H9 (cell line): ENCODE results near the gene MS4A10. TPM values are rescaled to one million over a fixed set of nuclear protein-coding genes. Genes with fewer than 3 reads are reported as not detected.

Source experiments
- DNase-seq: peaks from one replicate; pipeline ENCODE4 v3.0.0-alpha.2; 2017
- H2AFZ ChIP-seq: one replicate; pipeline ENCODE4 v1.6.1; 2013; ENCODE audit warnings: mild to moderate bottlenecking, low read length, control low read depth, moderate library complexity
- H2AK5ac ChIP-seq: 2 replicates; pipeline ENCODE4 v1.6.1; 2013; ENCODE audit warnings: low read length, control low read depth, mixed read lengths; ENCODE audit not compliant: insufficient read length
- H2BK120ac ChIP-seq: one replicate; pipeline ENCODE4 v1.6.1; 2013; ENCODE audit warnings: low read depth, mild to moderate bottlenecking, low read length, control low read depth, inconsistent platforms; ENCODE audit not compliant: poor library complexity, severe bottlenecking
- H2BK12ac ChIP-seq: 2 replicates; pipeline ENCODE4 v1.6.1; 2013; ENCODE audit warnings: low read length, control low read depth, mixed read lengths, low read depth; ENCODE audit not compliant: insufficient read length
- H2BK15ac ChIP-seq: 2 replicates; pipeline ENCODE4 v1.6.1; 2013; ENCODE audit warnings: low read depth, low read length, control low read depth
- H2BK20ac ChIP-seq: one replicate; pipeline ENCODE4 v1.6.1; 2013; ENCODE audit warnings: low read depth, mild to moderate bottlenecking, low read length, control low read depth, inconsistent platforms; ENCODE audit not compliant: poor library complexity, severe bottlenecking
- H2BK5ac ChIP-seq: 2 replicates; pipeline ENCODE4 v1.6.1; 2013; ENCODE audit warnings: low read length, control low read depth, mixed read lengths; ENCODE audit not compliant: insufficient read length
- H3K14ac ChIP-seq: 2 replicates; pipeline ENCODE4 v1.6.1; 2013; ENCODE audit warnings: low read length, control low read depth; ENCODE audit not compliant: insufficient read depth
- H3K18ac ChIP-seq: 2 replicates; pipeline ENCODE4 v1.6.1; 2013; ENCODE audit warnings: low read depth, mild to moderate bottlenecking, mixed read lengths, low read length, control low read depth; ENCODE audit not compliant: insufficient read length
- H3K23ac ChIP-seq: 2 replicates; pipeline ENCODE4 v1.6.1; 2013; ENCODE audit warnings: low read length, control low read depth, mixed read lengths, low read depth; ENCODE audit not compliant: insufficient read length
- H3K23me2 ChIP-seq: 2 replicates; pipeline ENCODE4 v1.6.1; 2013; ENCODE audit warnings: low read depth, mild to moderate bottlenecking, mixed read lengths, low read length, control low read depth; ENCODE audit not compliant: insufficient read length, poor library complexity, severe bottlenecking
- H3K27ac ChIP-seq: 2 replicates; pipeline ENCODE4 v1.5.1; 2013; ENCODE audit warnings: low read length, control low read depth, mixed read lengths, low read depth; ENCODE audit not compliant: insufficient read length
- H3K27me3 ChIP-seq: 2 replicates; pipeline ENCODE4 v1.6.1; 2013; ENCODE audit warnings: low read length, control low read depth, inconsistent platforms; ENCODE audit not compliant: insufficient read depth
- H3K4ac ChIP-seq: 2 replicates; pipeline ENCODE4 v1.6.1; 2013; ENCODE audit warnings: low read depth, mild to moderate bottlenecking, control low read depth, inconsistent platforms, low read length, moderate library complexity
- H3K4me1 ChIP-seq: 2 replicates; pipeline ENCODE4 v1.6.1; 2013; ENCODE audit warnings: low read length, control low read depth, inconsistent platforms; ENCODE audit not compliant: insufficient read depth
- H3K4me2 ChIP-seq: 2 replicates; pipeline ENCODE4 v1.6.1; 2013; ENCODE audit warnings: low read length, control low read depth, mixed read lengths; ENCODE audit not compliant: insufficient read length, insufficient read depth
- H3K56ac ChIP-seq: 2 replicates; pipeline ENCODE4 v1.6.1; 2013; ENCODE audit warnings: low read depth, mild to moderate bottlenecking, mixed read lengths, low read length, control low read depth; ENCODE audit not compliant: insufficient read length
- H3K79me1 ChIP-seq: 2 replicates; pipeline ENCODE4 v1.6.1; 2013; ENCODE audit warnings: low read depth, mild to moderate bottlenecking, moderate library complexity, low read length, control low read depth, inconsistent platforms; ENCODE audit not compliant: insufficient read depth, poor library complexity, severe bottlenecking
- H3K79me2 ChIP-seq: 2 replicates; pipeline ENCODE4 v1.6.1; 2013; ENCODE audit warnings: low read length, control low read depth, inconsistent platforms; ENCODE audit not compliant: insufficient read depth
- H3K9ac ChIP-seq: 2 replicates; pipeline ENCODE4 v1.6.1; 2013; ENCODE audit warnings: low read length, control low read depth, mixed read lengths; ENCODE audit not compliant: insufficient read length; ENCODE audit errors: extremely low read depth
- H3K9me3 ChIP-seq: one replicate; pipeline ENCODE4 v1.6.1; 2013; ENCODE audit warnings: low read depth, low read length, inconsistent platforms; ENCODE audit not compliant: control insufficient read depth
- H3T11ph ChIP-seq: one replicate; pipeline ENCODE4 v1.6.1; 2013; ENCODE audit warnings: mild to moderate bottlenecking, low read length, control low read depth, inconsistent platforms
- H4K20me1 ChIP-seq: one replicate; pipeline ENCODE4 v1.6.1; 2013; ENCODE audit not compliant: control insufficient read depth, insufficient read length, insufficient read depth
- H4K5ac ChIP-seq: 2 replicates; pipeline ENCODE4 v1.6.1; 2013; ENCODE audit warnings: low read depth, mild to moderate bottlenecking, mixed read lengths, low read length, control low read depth; ENCODE audit not compliant: insufficient read length
- H4K8ac ChIP-seq: replicated peaks from 2 replicates; pipeline ENCODE4 v1.6.1; 2013; ENCODE audit warnings: low read length, control low read depth, mixed read lengths, low read depth; ENCODE audit not compliant: insufficient read length
- H4K91ac ChIP-seq: 2 replicates; pipeline ENCODE4 v1.6.1; 2013; ENCODE audit warnings: low read depth, mild to moderate bottlenecking, moderate library complexity, mixed read lengths, low read length, control low read depth; ENCODE audit not compliant: insufficient read length
- H3K27ac Mint-ChIP-seq, 3 experiments: 2 replicates in 2 of 3; 3 replicates in 1 of 3; pipeline ENCODE4 v1.8.0; 2020 to 2021; ENCODE audit warnings: mixed read lengths in 3 of 3, mild to moderate bottlenecking in 1 of 3, moderate library complexity in 1 of 3
- H3K27me3 Mint-ChIP-seq: 2 replicates; pipeline ENCODE4 v1.8.0; 2021; ENCODE audit warnings: low read depth, mild to moderate bottlenecking, moderate library complexity, mixed read lengths
- H3K36me3 Mint-ChIP-seq, 3 experiments: 2 replicates in 2 of 3; 3 replicates in 1 of 3; pipeline ENCODE4 v1.8.0; 2020 to 2021; ENCODE audit warnings: low read depth in 3 of 3, mixed read lengths in 3 of 3; ENCODE audit not compliant: insufficient read depth in 1 of 3
- H3K4me1 Mint-ChIP-seq, 2 experiments: 2 replicates each; pipeline ENCODE4 v1.8.0; 2020; ENCODE audit warnings: mixed read lengths in 2 of 2
- H3K4me3 Mint-ChIP-seq, 2 experiments: 2 replicates in 1 of 2; 3 replicates in 1 of 2; pipeline ENCODE4 v1.8.0; 2020 to 2021; ENCODE audit warnings: mild to moderate bottlenecking in 2 of 2, mixed read lengths in 2 of 2, moderate library complexity in 1 of 2
- H3K9me3 Mint-ChIP-seq, 2 experiments: 2 replicates in 1 of 2; 3 replicates in 1 of 2; pipeline ENCODE4 v1.8.0; 2020; ENCODE audit warnings: mild to moderate bottlenecking in 2 of 2, mixed read lengths in 2 of 2, moderate library complexity in 1 of 2
- CTCF ChIP-seq: fragments of 200-600 bp; sonication (generic); conservative IDR thresholded peaks from 3 replicates; pipeline ENCODE4 v1.8.0; 2021; ENCODE audit warnings: antibody characterized with exemption, mild to moderate bottlenecking
- WGBS: extraction: QIAGEN DNeasy Blood & Tissue Kit; methylation state at CpG from one replicate; pipeline ENCODE4 v1.1.7; 2013; ENCODE audit warnings: missing lambda C conversion rate, low lambda C conversion rate, mixed read lengths; ENCODE audit not compliant: insufficient read length; ENCODE audit errors: extremely low coverage; 5-methylcytosine and 5-hydroxymethylcytosine counted together
- total RNA-seq: library from RNA; stranded (reverse); gene quantifications from 2 replicates; pipeline ENCODE4 v1.2.1, GENCODE V29; 2021

The MS4A10 gene
- total RNA-seq, 1 experiment from 2014 or later: not detected

GRCh38 chr11:60777106-60777505 lies 8.0 kb upstream of the MS4A10 start:
- Histone ChIP-seq H3K27ac (no peak overlapping the region), H2BK15ac (no peak overlapping the region), H3K9ac (no peak overlapping the region), H3K23ac (no peak overlapping the region), H3K79me2 (no peaks in the 10 kb centered on the region), H3K23me2 (no peaks in the 10 kb centered on the region), H2AFZ (no peak overlapping the region), H3K56ac (no peak overlapping the region), H3K4me1 (no peaks in the 10 kb centered on the region), H2AK5ac (no peak overlapping the region), H3K4ac (no peak overlapping the region), H3K4me2 (no peak overlapping the region), H3K18ac (no peak overlapping the region), H3K14ac (no peak overlapping the region), H4K8ac (no peak overlapping the region), H3K79me1 (no peaks in the 10 kb centered on the region), H2BK20ac (no peak overlapping the region), H4K5ac (no peak overlapping the region), H2BK12ac (no peak overlapping the region), H3T11ph (no peak overlapping the region), H4K20me1 (no peaks in the 10 kb centered on the region), H2BK120ac (no peak overlapping the region), H4K91ac (no peak overlapping the region), H2BK5ac (no peak overlapping the region), H3K9me3 (no peaks in the 10 kb centered on the region), H3K27me3 (no peaks in the 10 kb centered on the region)
- Mint-ChIP-seq H3K9me3 (peaks cover 0 to 2% of the 10 kb centered on the region in 2 experiments; a peak in 1 of 5 replicates), H3K27ac (no peak overlapping the region; a peak in 1 of 7 replicates), H3K4me1 (peaks cover 4 to 7% of the 10 kb centered on the region in 2 experiments; a peak in 3 of 4 replicates), H3K36me3 (no peaks in the 10 kb centered on the region), H3K4me3 (no peak overlapping the region), H3K27me3 (peaks cover 14% of the 10 kb centered on the region)
- no CpG with 5 or more reads among the region's 4 CpGs for WGBS
- no peak for TF ChIP-seq CTCF
- no peak for DNase-seq
